Left lung (tissue), 10 donors: ENCODE data around the gene SIK3. TPM values are rescaled to one million over a fixed set of nuclear protein-coding genes. Genes with fewer than 3 reads are reported as not detected.

Experiments
- ATAC-seq: fragments of 200-7000 bp; cut with Tn5 transposase; one replicate; pipeline ENCODE4 v1.9.1; 2020; ENCODE audit warnings: moderate library complexity
- DNase-seq, 4 donors: peaks; one replicate each; pipeline ENCODE4 v3.0.0-alpha.2; 2013 to 2020
- H3K27ac ChIP-seq, 2 donors: fragments of 200-600 bp; sonication (generic) in 1 of 2; one replicate each; pipeline versions ENCODE4 v1.5.0 to v1.8.0; 2020 to 2021
- H3K27me3 ChIP-seq, 2 donors: fragments of 200-600 bp; sonication (generic) in 1 of 2; one replicate each; pipeline versions ENCODE4 v1.5.0 to v1.8.0; 2020 to 2021
- H3K36me3 ChIP-seq, 2 donors: fragments of 200-600 bp; sonication (generic) in 1 of 2; one replicate each; pipeline versions ENCODE4 v1.5.0 to v1.8.0; 2020 to 2021
- H3K4me1 ChIP-seq, 2 donors: fragments of 200-600 bp; one replicate each; pipeline ENCODE4 v1.8.0; 2021
- H3K4me3 ChIP-seq, 2 donors: fragments of 200-600 bp; sonication (generic) in 1 of 2; one replicate each; pipeline versions ENCODE4 v1.5.0 to v1.8.0; 2020 to 2021; ENCODE audit warnings: mild to moderate bottlenecking in 1 of 2
- H3K9me3 ChIP-seq, 2 donors: fragments of 200-600 bp; sonication (generic) in 1 of 2; one replicate each; pipeline versions ENCODE4 v1.5.0 to v1.8.0; 2020 to 2021
- CTCF ChIP-seq, 2 donors: fragments of 200-600 bp; sonication (generic) in 1 of 2; IDR thresholded peaks; one replicate each; pipeline versions ENCODE4 v1.5.0 to v1.8.0; 2021; ENCODE audit warnings: antibody characterized with exemption in 2 of 2
- intact Hi-C, 2 donors: fragments of 100-400 bp; cut with DNase I; formaldehyde crosslinking; loops; one replicate each; pipeline versions ENCODE4 v1.11.2 to v1.14.2; 2022
- polyA plus RNA-seq, 6 donors: library from polyadenylated mRNA; unstranded; fragments of 120-200 nt; gene quantifications; one replicate each; pipeline ENCODE4 v1.2.1, GENCODE V29; 2013; ENCODE audit not compliant: insufficient read length in 6 of 6
- total RNA-seq, 2 donors: library from RNA; stranded (reverse); fragmentation: NEBNext Ultra II Directional; extraction: Animal tissue kit (Norgen Biotek cat#: 25700); gene quantifications; one replicate each; pipeline ENCODE4 v1.2.1, GENCODE V29; 2021
- donor health status: DM: no; HTN: yes; CAD: no.
- donor health status: DM: no; HTN: no; CAD: no.

SIK3 gene
- total and polyA plus RNA-seq, 8 donors = 28.0 to 49.6 (median 35.9) TPM

- DNase-seq = peak in 1 of 4 donors; percentile 39
- no peaks in the 10 kb centered on the region for H3K9me3 ChIP-seq
- H3K27ac ChIP-seq = no peak overlapping the region
- no peak overlapping the region for H3K4me3 ChIP-seq
- no peaks in the 10 kb centered on the region for H3K27me3 ChIP-seq
- peak; percentile 38 for ATAC-seq
- peaks cover 0 to 5% of the 10 kb centered on the region in 2 donors for H3K36me3 ChIP-seq
- peaks cover 5 to 64% of the 10 kb centered on the region in 2 donors for H3K4me1 ChIP-seq
- intact Hi-C loops = no loop called here
- TF ChIP-seq CTCF (IDR thresholded peaks at IDR 0.05) = no peak
Measured at GRCh38 chr11:117002639-117003299, 95.5 kb downstream of the SIK3 start.

GRCh38 chr11:117000014-117000737 lies 98.1 kb downstream of the SIK3 start:
- intact Hi-C loops = no loop called here
- ATAC-seq (peak; percentile 44), DNase-seq (no peak)
- TF ChIP-seq CTCF (IDR thresholded peaks at IDR 0.05) = no peak
- H3K4me3 ChIP-seq = no peak overlapping the region
- no peaks in the 10 kb centered on the region for H3K9me3 ChIP-seq
- H3K27me3 ChIP-seq = no peaks in the 10 kb centered on the region
- peak overlapping the region in 1 of 2 donors; percentile 28 for H3K27ac ChIP-seq
- peaks cover 5 to 45% of the 10 kb centered on the region in 2 donors for H3K4me1 ChIP-seq
- H3K36me3 ChIP-seq = peaks cover 0 to 5% of the 10 kb centered on the region in 2 donors

GRCh38 chr11:116997071-116997470 lies 101.2 kb downstream of the SIK3 start:
- H3K27me3 ChIP-seq = no peaks in the 10 kb centered on the region
- no peaks in the 10 kb centered on the region for H3K36me3 ChIP-seq
- peaks cover 0 to 44% of the 10 kb centered on the region in 2 donors for H3K4me1 ChIP-seq
- H3K9me3 ChIP-seq = no peaks in the 10 kb centered on the region
- H3K27ac ChIP-seq = no peak overlapping the region
- DNase-seq (no peak), ATAC-seq (no peak)
- intact Hi-C loops = no loop called here
- TF ChIP-seq CTCF (IDR thresholded peaks at IDR 0.05) = no peak
- H3K4me3 ChIP-seq = no peak overlapping the region

GRCh38 chr11:116994195-116994594 lies 104.0 kb downstream of the SIK3 start:
- H3K36me3 ChIP-seq = no peaks in the 10 kb centered on the region
- H3K9me3 ChIP-seq = no peaks in the 10 kb centered on the region
- TF ChIP-seq CTCF (IDR thresholded peaks at IDR 0.05) = no peak
- intact Hi-C loops = no loop called here
- H3K27me3 ChIP-seq = no peaks in the 10 kb centered on the region
- DNase-seq = no peak
- H3K27ac ChIP-seq = no peak overlapping the region
- ATAC-seq = no peak
- peaks cover 0 to 30% of the 10 kb centered on the region in 2 donors for H3K4me1 ChIP-seq
- H3K4me3 ChIP-seq = no peak overlapping the region

GRCh38 chr11:116993599-116993998 lies 104.6 kb downstream of the SIK3 start:
- Histone ChIP-seq H3K9me3 (no peaks in the 10 kb centered on the region), H3K4me3 (no peak overlapping the region), H3K27ac (no peak overlapping the region), H3K27me3 (no peaks in the 10 kb centered on the region), H3K36me3 (no peaks in the 10 kb centered on the region), H3K4me1 (peaks cover 0 to 36% of the 10 kb centered on the region in 2 donors)
- DNase-seq (peak in 1 of 4 donors; percentile 66), ATAC-seq (peak; percentile 24)
- intact Hi-C loops = no loop called here
- TF ChIP-seq CTCF (IDR thresholded peaks at IDR 0.05) = no peak
